WERI-Rb-1 (cell line): Measurements from ENCODE around the gene SEZ6L.

Experiments used
- DNase-seq: peaks from one replicate; pipeline ENCODE4 v3.0.0-alpha.2; 2020
- H3K27ac ChIP-seq: fragments of 250-450 bp; sonication (Bioruptor Pico); 2 replicates; pipeline ENCODE4 v1.5.1; 2020; ENCODE audit warnings: mild to moderate bottlenecking, moderate library complexity
- H3K27me3 ChIP-seq: fragments of 250-450 bp; sonication (Bioruptor Pico); 2 replicates; pipeline ENCODE4 v1.5.1; 2021; ENCODE audit warnings: mild to moderate bottlenecking, low read depth, moderate library complexity; ENCODE audit not compliant: insufficient read depth, severe bottlenecking
- H3K36me3 ChIP-seq: fragments of 250-450 bp; sonication (Bioruptor Pico); 2 replicates; pipeline ENCODE4 v1.5.1; 2020; ENCODE audit warnings: mild to moderate bottlenecking, moderate library complexity
- H3K4me3 ChIP-seq: 2 replicates; pipeline ENCODE4 v1.5.1; 2011; ENCODE audit warnings: low read depth, mild to moderate bottlenecking, control low read depth, low read length
- H3K9me3 ChIP-seq: fragments of 250-450 bp; sonication (Bioruptor Pico); 2 replicates; pipeline ENCODE4 v1.5.1; 2021; ENCODE audit warnings: mild to moderate bottlenecking, moderate library complexity; ENCODE audit not compliant: severe bottlenecking
- CTCF ChIP-seq: IDR thresholded peaks from 2 replicates; pipeline ENCODE4 v1.5.1; 2011; ENCODE audit warnings: low read depth, mild to moderate bottlenecking, control low read depth, inconsistent platforms, low read length

Gene SEZ6L

DNA sequence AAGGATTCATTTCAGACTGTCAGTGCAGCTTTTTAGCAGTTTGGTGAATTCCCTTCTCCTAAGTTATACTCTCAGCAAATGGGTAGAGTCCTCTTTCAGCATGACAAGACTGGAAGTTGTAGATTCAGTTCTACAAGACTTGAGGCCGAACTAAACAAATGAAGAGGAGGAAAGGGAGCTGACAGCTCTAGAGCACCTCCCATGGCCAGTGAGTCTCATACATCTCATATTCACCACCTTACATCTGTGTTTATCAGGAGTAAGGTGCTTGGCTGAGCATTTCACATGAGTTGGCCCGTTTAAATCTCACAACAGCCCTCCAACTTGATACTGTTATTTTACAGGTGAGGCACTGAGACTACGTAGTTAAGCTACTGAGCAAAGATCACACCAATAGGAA is 30.4 kb downstream of the SEZ6L start:
- H3K9me3 ChIP-seq: no peaks in the 10 kb centered on the region
- peak; percentile 22; the same call in 1 of the 2 replicates for TF ChIP-seq CTCF
- H3K36me3 ChIP-seq: no peaks in the 10 kb centered on the region
- H3K27ac ChIP-seq: no peak overlapping the region
- H3K4me3 ChIP-seq: no peak overlapping the region
- no peak for DNase-seq
- peaks cover 3% of the 10 kb centered on the region for H3K27me3 ChIP-seq

DNA sequence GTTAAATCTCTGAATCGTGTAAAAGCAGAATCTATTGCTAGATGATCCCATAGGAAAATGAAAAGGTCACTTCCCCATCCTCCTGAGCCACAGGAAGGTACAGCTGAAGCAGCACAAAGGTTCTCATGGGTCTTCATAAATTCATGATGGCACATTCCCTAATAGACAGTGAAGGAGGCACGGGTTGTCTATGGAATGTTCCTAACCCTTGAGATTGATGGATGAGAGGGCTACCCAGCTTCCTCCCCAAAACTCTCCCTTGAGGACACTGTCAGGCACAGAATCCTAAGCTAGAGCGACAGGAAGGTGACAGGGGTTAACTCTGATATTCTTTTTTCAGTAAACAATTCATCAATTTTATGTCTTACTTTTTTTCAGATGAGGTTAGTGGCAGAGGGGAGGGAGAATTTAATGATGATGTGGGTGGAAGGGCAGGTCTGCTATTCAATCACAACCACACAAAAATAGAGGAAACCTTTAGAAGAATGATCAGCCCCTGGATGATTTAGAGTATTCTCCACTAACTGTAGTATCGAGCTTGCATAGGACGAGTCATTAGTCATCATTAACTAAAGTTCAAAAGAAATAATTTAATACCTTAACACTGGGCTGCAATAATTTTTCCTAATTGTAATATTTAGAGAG is 33.1 kb downstream of the SEZ6L start:
- no peak for TF ChIP-seq CTCF
- Histone ChIP-seq H3K27me3 (peaks cover 3% of the 10 kb centered on the region), H3K4me3 (no peak overlapping the region), H3K27ac (no peak overlapping the region), H3K36me3 (no peaks in the 10 kb centered on the region), H3K9me3 (no peaks in the 10 kb centered on the region)
- DNase-seq: no peak

- no peak for TF ChIP-seq CTCF
- no peaks in the 10 kb centered on the region for H3K36me3 ChIP-seq
- H3K9me3 ChIP-seq: no peaks in the 10 kb centered on the region
- no peak overlapping the region for H3K4me3 ChIP-seq
- no peak for DNase-seq
- H3K27ac ChIP-seq: no peak overlapping the region
- H3K27me3 ChIP-seq: peaks cover 3% of the 10 kb centered on the region
These were observed 36.2 kb downstream of the SEZ6L start for GRCh38 chr22:26205494-26205893.

GRCh38 chr22:26210334-26210733 is 41.1 kb downstream of the SEZ6L start:
- DNase-seq: no peak
- no peak overlapping the region for H3K4me3 ChIP-seq
- no peaks in the 10 kb centered on the region for H3K9me3 ChIP-seq
- peaks cover 5% of the 10 kb centered on the region for H3K27me3 ChIP-seq
- no peak overlapping the region for H3K27ac ChIP-seq
- no peak for TF ChIP-seq CTCF
- no peaks in the 10 kb centered on the region for H3K36me3 ChIP-seq

DNA sequence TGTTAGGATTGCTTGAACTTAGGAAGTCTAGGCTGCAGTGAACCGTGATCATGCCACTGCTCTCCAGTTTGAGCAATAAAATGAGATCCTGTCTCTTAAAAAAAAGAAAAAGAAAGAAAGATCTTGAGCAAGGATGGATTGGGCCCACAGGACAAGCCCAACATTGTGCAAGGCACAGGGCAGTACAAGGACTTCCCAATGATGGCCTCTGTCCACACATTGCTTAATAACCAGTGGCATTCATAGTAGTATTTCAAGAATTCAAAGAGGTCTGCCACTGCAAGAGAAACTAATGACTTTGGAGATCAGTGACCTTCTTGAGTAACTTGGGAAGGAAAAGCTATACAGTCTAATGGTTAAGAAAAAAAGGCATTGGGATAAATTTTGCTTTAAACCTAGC is 44.6 kb downstream of the SEZ6L start:
- H3K9me3 ChIP-seq: no peaks in the 10 kb centered on the region
- TF ChIP-seq CTCF: no peak
- no peak overlapping the region for H3K27ac ChIP-seq
- H3K27me3 ChIP-seq: peaks cover 2% of the 10 kb centered on the region
- no peaks in the 10 kb centered on the region for H3K36me3 ChIP-seq
- no peak for DNase-seq
- no peak overlapping the region for H3K4me3 ChIP-seq

- Histone ChIP-seq H3K27ac (no peak overlapping the region), H3K27me3 (peaks cover 2% of the 10 kb centered on the region), H3K9me3 (no peaks in the 10 kb centered on the region), H3K36me3 (no peaks in the 10 kb centered on the region), H3K4me3 (no peak overlapping the region)
- no peak for TF ChIP-seq CTCF
- DNase-seq: no peak
These were observed 45.2 kb downstream of the SEZ6L start for GRCh38 chr22:26214466-26214865.
